IPS-18c (cell line): ENCODE measurements around the gene OCLN.
"Not testable (repeated sequence)": the region's sequence is repeated elsewhere in the genome, so short reads cannot be mapped to it uniquely, and the experiment has no call there.

Source experiments
- H3K4me3 ChIP-seq: 2 replicates; pipeline ENCODE4 v1.7.0; 2013; ENCODE audit warnings: low read depth, mild to moderate bottlenecking, low read length, moderate library complexity; ENCODE audit not compliant: insufficient read depth
- H3K9me3 ChIP-seq: one replicate; pipeline ENCODE4 v1.6.1; 2013; ENCODE audit warnings: mild to moderate bottlenecking, low read length, moderate library complexity; ENCODE audit not compliant: control insufficient read depth, insufficient read depth

Gene OCLN

GRCh38 chr5:69560587-69561431 lies 68.2 kb downstream of the OCLN start:
- H3K9me3 ChIP-seq: not testable (repeated sequence)
- peak overlapping the region; percentile 41 for H3K4me3 ChIP-seq

- H3K9me3 ChIP-seq, H3K4me3 ChIP-seq: not testable (repeated sequence)
Observed at GRCh38 chr5:69566172-69566571, 73.6 kb downstream of the OCLN start.

- not testable (repeated sequence) for H3K4me3 ChIP-seq, H3K9me3 ChIP-seq
Observed at GRCh38 chr5:69568072-69568471, 75.5 kb downstream of the OCLN start.

GRCh38 chr5:69583356-69583755 lies 90.8 kb downstream of the OCLN start:
- not testable (repeated sequence) for H3K4me3 ChIP-seq, H3K9me3 ChIP-seq

GRCh38 chr5:69596114-69596840 lies 103.7 kb downstream of the OCLN start:
- not testable (repeated sequence) for H3K4me3 ChIP-seq, H3K9me3 ChIP-seq

- not testable (repeated sequence) for H3K4me3 ChIP-seq, H3K9me3 ChIP-seq
Observed at GRCh38 chr5:69601947-69602346, 109.4 kb downstream of the OCLN start.

GRCh38 chr5:69606839-69607238 lies 114.2 kb downstream of the OCLN start:
- not testable (repeated sequence) for H3K9me3 ChIP-seq, H3K4me3 ChIP-seq
